HL-60/S4 treated with phorbol 12-myristate 13-acetate at 8.2 ng/mL for 4 days and 3 days (cell line): Measurements from ENCODE around the gene GRB10.

ENCODE experiments used
- in situ Hi-C: fragments of 300-500 bp; cut with MboI; formaldehyde crosslinking; loops from 2 replicates; pipeline ENCODE4 v1.15.0; 2022; ENCODE audit warnings: low sequenced_read_pairs

Gene GRB10

DNA sequence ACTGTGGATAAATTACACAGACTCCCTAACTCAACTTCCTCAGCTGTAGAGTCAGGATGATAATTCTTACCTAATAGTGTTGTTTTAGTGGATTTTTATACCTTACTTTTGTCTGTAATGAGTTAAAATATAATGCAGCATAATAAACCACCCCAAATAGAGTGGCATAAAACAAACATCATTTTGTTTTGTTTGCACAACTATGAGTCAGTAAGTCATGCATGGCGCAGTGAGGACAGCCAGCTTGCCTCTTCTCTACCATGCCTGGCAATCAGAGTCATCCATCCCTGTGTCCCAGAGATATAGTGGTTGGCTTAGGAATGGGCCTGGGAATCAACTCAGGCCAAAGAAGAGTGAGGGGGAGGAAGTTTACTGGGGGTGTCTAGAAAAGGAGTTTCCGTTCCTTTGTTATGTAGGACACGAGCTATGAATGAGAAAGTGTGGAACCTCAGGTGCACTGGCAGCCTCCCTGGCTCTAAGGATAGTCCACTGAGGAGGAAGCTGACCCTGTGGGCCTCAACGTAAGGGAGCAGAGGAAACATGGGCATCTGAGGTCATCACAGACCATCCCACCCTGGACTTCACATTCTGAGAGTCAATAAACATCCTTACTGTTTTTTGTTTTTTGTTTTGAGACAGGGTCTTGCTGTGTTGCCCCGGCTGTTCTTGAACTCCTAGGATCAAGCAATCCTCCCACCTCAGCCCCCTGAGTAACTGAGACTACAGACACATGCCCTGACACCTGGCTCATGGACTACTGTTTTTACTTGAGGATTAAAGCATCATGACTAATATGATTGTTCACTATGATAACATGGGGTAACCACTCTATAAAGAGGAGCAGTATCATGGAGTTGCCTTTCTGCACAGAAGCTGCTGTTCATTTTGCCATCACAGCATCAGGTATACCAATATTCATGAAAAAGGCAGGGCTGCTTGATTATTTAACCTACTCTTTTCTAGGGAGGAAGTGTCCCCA lies 21.0 kb upstream of the GRB10 start:
- in situ Hi-C loops: no loop called here

DNA sequence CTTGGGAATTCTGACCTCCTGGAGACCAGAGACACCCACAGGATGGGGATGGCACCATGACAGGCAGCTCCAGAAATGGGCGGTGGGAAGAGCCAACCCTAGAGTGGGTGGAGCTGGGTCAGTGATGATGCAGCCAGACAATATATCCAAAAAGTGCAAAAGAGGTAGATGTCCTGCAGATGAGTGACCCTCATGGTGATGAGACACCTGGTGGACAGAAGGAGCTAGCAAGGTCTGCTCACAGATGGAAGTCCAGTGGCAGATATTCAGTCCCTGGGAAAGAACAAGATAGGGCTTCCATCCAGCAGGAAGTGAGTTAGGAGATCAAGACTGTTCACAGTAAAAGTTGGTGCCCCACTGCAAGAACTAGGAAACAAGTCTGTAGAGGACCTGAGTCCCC lies 19.2 kb upstream of the GRB10 start:
- in situ Hi-C loops: no loop called here

DNA sequence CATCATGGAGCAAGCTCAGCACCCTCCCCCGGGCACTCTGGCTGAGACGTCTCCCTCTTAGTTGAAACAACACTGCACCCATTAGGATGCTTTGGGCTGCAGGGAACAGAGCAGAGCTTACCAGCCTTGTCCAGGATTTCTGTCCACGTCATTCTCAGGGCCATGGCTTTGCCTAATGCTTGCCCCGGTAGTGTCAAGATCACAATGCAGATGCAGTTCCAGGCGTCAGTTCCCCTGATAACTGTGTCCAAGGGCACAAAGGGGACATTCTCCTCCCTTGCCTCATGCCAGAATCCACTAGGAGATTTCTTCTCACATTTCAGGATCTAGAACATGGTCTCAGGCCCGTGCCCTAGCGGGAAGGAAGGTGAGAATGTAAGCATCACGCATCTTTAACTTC lies 17.2 kb upstream of the GRB10 start:
- in situ Hi-C loops: no loop called here

DNA sequence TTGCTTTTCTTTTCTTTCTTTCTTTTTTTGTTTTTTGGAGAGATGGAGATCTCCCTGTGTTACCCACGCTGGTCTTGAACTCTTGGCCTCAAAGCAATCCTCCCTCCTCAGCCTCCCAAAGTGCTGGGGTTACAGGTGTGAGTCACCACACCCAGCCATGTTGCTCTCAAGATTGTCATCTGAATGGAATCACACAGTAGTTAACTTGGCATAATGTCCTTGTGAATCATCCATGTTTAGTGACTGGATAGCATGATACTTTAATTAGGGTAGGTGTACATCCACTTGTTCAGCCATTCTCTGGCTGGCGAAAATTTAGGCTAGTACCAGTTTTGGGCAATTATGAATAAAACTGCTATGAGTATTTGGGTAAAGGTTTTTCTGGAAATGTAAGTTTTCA lies 15.4 kb upstream of the GRB10 start:
- in situ Hi-C loops: no loop called here

DNA sequence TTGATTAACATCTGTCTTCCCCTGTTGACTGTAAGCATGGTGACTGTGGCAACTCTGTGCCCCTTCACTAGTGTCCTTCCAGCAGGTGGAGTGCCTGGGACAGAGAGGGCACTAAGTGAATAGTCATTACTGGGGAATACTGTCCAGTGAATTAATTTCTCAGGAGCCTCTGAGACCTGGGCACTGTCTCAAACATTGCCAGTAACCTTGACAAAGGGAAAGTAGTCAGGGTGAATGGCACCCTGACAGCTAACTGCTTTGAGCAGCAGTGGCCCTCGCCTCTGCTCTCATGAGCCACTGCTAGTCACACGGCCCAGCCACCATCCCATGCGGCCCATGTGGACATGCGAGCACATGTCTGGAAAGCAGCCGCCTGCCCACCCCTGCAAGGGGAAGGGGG lies 13.1 kb upstream of the GRB10 start:
- in situ Hi-C loops: no loop called here

DNA sequence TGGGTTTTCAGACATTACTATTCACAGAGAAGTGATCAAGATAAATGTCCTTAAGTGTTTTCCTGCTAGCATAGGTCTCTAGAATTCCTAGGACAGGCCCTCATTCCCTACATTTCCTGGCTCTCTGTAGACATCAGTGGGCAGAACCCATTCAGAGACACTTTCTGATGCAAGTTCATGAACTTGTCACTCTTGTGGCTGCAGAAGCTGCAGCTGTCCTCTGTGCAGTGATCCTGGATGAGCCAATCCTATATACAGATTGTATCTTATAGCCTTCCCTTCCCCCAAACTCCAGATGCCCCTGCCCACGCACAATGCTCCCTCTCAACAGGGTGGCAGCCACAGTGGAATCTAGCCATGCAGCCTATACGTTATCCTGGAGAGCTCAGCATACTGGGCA lies 12.6 kb upstream of the GRB10 start:
- in situ Hi-C loops: no loop called here

DNA sequence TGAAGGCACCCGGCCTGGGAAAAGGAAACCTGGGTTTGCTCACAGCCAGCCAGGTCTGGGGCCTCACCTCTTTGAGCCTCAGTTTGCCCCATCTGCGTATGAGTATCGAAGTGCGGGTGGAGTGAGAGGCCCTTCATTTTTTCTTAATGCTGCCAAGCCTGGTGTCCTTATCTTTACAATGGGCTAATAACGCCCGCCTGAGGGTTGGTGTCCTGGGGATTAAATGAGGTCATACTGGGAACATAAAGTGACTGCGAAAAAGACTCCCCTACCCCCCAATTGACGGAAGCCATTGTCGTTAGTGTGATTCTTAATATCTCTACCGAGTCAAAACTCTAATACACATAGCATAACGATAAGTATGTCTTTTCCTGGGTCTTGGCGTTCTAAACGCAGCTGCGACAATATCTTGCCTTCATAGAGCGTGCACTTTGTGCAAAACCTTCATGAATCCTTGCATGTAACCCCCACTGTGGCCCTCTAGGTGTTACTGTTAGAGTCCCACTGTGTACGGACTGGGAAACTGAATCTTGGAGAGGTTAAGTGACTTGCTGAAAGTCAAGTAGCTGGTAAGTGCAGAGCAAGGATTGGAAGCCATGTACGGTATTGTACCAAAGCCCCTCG lies 11.4 kb upstream of the GRB10 start:
- in situ Hi-C loops: no loop called here

DNA sequence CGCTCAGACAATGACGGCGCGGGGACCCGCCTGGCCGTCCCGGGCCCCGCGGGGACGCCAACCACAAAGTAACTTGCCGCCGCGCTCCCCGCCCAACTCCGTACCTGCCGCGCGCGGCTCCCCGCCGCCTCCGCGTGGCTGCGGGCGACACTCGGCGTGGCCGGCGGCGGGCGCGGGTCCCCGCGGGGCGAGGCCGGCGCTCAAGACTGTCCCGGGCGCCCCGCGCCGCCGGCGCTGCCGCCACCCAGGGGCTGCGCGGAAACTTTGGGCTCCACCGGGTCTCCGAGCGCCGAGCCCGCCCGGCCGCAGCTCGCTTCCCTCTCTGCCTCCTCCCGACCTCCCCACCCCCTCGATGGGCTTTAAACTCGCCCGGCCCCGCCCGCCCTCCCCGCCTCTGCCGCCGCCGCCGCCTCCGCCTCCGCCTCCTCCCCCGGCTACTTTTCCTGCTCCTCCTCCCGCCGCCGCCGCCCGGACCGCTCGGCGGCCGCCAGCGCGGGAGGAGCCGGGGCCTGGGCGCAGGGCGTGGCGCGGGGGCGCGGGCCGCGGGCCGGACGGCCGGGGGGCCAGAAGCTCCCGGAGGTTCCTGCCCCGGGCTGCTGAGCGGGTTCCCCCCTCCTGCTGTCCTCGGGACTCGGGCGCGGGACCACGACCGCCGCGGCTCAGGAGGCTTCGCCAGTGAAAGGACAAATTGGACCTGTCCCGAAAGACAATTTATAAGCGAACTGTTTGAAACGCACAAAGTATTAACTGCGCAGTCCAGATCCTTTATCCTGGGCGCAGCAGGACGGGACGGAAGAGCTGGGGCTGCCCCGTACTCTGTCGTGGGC lies 10.6 kb upstream of the GRB10 start:
- in situ Hi-C loops: no loop called here

DNA sequence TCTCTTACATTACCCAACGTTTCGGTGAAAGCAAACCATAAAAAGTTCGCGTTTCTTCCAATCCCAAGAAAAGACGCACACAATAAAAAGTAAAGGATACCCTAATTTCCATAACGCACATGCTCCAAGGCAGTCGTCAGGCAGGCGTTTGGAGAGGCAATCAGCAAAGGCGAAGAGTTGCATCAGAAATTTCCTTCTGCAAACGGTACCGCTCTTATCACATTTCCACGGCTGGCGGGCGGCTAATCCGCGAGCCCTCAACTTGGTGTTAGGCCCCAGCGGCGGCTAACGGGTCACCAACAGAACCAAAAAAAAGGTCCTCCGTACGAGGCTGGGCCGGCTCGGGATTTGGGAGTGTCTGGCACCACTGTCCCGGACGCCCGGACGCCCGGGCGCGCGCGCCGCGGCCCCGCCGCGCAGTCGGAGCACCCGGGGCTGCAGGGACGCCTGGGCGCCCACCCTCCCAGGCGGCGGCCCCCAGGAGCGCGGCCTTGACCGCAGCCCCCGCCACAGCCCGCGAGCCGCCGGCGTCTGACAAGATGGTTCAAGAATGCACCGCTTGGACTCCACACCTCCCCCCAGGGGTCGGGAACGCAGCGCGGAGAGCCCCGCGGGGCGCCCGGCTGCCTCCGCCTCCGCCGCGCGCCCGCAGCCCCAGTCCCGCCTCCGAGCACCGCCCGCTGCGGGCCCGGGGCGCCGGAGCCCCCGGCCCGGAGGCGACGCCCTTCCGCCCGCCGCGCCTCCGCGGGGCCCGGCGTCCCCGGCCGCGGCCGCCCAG lies 9.8 kb upstream of the GRB10 start:
- in situ Hi-C loops: no loop called here

DNA sequence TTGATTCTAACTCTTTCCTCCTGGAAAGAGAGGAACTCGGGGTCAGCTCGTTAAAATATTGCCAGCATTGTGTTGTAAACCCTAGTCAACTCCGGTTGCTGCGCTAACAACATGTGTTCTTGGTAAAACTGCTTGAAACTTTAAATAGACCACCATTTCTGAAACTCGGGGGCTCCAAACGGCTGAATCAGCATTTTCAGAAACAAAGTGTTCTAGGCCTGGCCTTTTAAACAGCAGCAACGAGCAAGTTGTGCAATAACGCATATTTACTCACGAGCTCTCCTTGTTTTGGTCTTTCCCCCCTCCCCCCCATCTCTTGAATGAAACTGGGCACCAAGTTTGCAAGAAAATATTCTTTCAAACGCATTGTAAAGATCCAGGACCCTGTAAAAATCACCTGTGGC lies 9.2 kb upstream of the GRB10 start:
- in situ Hi-C loops: no loop called here

DNA sequence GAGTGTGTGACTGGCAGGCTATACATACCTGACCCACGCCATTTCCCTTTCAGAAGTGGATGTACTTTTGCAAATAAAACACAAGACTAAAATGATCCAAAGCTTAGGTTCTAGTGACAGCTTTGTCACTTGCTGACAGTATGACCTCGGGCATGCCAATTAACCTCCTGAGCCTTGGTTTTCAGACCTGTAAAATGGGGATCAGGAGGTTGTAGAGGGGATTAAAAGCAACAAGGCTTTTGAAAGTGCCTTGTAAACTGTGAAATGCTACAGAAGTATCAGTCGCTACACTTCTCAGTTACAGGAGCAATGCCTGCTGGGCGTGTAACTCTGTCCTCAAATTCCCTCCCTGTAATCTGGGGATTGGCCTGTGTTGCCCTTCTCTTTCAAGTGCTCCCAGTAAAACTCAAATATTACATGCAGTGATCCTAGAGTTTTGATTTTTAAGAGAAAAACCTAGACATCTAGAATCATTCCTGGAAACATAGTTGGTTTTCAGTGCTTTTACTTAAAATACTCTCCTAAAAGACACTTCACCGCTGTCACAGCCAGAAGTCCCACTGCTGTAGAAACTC lies 8.8 kb upstream of the GRB10 start:
- in situ Hi-C loops: no loop called here

DNA sequence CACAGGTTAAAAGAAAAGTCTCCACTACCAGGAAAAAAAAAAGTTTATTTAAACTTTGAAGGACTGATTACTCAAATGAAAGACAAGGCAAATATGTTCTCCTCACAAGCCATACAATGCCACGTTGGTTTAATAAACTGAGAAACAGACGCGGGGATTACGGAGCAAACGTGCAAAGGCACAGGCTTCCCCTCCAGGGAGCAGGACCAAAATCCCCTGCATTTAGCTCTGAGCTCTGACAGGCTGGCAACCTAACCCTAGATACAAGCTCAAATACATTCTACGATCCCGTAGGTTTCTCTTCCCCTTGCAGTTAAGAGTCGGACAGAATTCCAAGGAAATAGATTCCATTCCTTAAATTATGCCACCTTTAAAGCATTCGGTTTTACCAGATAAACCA lies 7.7 kb upstream of the GRB10 start:
- in situ Hi-C loops: no loop called here

DNA sequence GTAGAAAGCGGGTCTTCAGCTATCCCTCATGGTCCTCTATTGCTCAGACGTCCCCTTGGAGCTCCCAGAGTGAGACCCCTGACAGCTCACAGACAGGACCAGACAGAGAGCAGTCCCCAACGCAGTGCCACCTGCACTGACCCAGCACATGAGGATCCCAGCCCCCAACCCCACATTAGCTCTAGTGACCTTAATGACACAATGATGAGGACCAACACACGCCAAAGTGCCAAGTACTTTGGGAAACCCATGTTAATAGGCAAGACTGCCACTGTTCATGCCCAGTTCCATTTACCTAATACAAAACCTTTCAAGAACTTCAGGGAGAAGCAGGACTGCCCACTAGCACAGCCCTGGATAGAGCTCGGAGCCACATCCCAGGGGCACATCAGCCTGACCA lies 5.7 kb upstream of the GRB10 start:
- in situ Hi-C loops: no loop called here

DNA sequence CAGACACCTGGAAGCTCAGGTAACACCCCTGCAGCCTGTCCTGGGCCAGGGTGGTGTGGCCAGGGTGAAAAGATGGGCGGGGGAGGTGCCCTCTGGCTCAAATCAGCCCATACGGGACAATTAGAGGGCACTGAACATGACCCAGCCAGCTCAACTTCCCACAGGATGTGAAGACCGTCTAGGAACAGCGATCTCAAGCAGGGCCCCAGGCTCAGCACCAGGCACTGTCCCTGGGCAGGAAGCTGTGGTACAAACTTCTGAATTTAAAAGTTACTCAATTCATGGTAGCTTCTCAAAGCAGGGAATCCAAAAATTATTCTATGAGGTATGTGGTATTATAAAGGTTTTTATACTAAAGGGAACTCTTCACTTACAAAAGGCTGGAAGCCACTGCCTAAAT lies 5.1 kb upstream of the GRB10 start:
- in situ Hi-C loops: no loop called here

DNA sequence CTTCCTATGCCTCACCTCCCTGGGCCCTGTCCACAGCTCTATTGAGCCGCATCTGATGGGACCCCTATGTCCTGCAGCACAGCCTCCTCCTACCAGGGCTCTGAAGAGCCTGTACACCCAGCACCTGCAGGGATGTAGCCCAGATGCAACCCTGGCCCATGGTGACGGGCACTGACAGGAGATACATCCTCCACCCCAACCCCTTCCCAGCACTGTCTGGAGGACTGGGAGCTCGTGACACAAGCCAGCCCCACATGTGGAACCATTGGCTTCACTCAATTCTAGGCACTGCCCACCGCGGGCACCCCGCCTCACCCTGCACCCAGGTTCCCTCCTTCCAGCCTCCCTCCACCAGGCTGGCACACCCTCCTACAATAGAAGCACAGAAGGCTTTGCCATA lies 2.6 kb upstream of the GRB10 start:
- in situ Hi-C loops: no loop called here

DNA sequence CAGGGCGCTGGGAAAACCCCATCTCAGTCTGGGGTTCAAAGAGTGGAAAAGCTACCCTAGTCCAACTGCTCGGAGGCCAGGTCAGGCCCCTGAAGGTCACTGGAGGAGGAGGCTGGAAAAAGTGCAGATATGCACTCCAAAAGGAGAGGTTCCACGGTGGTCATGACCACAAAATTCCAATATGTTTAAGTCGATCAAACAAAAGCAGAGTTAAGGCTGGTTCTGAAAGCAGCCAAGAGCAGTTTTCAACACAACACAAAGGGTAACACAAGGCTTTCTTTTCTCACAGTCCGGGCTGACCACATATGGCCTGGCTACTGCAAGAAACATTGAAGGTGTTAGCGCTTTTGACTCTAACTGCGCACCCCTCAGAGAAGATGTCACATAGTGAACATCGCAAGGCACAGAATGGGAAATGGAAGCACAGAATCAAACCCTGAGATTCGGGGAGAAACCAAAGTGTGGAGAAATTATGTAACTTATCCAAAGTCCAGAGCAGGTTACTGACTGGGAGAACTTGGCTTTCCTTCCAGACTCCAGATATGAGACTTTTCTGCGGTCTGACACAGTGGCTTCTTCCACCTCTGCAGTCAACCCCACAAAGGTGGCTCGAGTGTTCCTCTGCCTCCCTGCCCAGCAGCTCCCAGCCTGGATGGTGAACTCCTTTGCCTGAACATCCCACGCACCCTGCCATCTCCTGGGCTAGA lies 1.3 kb upstream of the GRB10 start:
- in situ Hi-C loops: no loop called here

DNA sequence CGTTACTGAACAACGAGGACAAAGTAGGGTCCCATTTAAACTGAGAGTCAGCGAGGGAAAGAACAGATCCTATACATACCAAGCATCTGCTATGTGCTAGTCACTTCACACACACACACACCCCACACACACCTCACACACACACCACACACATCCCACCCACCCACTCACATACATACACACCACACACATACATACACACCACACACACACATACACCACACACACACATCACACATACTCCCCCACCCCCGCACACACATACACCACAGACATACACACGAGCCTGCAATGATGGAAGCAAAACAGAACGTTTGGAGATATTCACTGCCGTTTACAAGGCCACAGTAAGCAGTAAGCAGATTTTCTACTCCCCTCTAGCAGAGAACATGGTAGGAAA lies 607 bp upstream of the GRB10 start:
- in situ Hi-C loops: no loop called here

DNA sequence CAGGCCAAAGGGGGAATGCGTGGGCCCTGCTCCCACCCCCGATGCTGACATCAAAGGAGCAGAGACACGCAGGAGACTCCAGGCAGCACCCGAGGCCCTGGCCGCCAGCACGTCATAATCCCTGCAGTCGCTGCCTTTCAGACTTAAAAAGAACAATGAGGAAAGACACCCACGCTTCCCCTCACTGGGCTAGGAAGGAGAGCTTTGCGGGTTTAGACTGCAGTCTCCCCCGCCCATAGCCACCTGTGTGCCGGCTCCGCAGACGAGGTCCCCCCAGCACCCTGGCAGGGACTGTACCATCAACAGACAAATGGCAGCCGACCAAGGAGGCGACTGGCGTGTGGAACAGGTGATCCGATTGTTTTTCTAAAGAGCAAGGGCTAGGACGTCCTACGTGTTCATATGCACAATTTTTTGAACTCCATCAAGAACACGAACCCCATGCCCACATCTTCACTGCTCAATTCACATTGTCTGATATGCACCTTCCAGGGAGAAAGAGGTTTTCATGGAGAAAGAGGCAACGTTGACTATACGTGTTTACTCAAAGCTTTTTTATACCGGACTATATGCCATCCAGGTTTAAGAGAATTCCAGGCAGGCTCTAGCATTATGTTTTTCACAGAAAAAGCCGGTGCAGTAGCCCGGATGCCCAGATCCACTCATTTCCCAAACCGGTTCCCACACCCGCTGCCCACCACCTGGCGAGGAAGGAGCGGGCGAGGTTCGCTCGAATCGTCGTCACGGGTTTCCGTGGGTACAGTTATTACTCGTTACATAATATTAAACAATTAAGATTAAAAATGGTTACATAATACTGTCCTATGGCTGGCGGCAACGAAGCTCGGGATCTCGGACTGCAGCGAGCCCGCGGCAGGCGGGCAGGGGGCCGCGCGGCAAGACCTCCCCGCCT lies 1.1 kb downstream of the GRB10 start:
- in situ Hi-C loops: no loop called here

DNA sequence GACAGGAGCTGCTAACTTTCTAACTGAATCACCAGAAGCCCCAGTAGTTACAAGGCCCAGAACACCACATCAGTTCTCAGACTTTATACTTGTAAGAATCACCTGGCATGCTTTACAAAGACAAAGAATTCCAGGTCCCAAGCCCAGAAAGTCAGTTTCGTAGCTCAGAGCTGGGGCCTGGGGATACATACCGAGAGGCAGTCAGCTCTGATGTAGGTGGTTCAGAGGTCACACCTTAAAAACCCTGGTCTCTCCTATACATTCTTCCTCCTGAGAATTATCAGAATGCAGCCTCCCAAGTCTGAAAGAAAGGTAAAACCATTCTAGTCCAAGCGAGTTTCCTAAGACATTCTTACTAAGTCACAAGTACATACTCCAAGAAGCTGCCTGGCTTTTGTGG lies 2.3 kb downstream of the GRB10 start:
- in situ Hi-C loops: no loop called here
